ENCODE data around the gene UNC79. TPM values are rescaled to one million over a fixed set of nuclear protein-coding genes. Genes with fewer than 3 reads are reported as not detected.

Gene UNC79
- total RNA-seq, 1 donor from 2014 or later, result 2.2 TPM

DNA sequence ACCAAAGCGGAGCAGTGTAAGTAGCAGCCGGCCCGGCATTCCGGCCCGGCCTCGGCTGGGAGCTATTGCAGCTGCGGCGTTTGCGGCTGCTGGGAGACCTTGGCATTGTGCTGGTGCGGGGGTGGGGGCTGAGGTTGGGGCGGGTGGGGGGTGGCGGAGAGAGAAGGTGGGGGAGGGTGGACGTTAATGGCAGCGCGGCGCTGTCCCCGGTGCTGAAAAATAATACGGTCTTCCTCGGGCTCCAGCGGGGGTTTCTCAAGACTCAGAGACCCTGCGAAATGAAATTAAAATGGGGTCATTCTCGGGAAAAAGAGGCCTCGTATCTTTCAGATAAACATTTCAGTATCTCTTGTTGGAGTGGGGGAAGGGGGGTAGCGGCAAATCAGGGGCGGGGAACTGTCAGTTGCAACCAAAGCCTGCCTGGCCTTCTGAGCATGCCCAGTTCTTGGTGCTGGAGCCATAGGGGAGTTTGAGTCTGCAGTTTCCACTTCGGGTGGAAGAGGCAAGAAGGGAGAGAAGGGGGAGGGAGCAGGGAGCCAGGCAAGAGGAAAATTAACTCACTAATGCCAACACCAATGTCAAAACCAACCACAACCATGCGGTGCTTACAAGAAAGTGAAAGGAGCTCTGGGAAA lies 414 bp downstream of the UNC79 start:
- Mint-ChIP-seq H3K4me1 (peaks cover 6% of the 10 kb centered on the region), H3K27me3 (ENCODE audit: insufficient read depth, low read depth) (peaks cover 14% of the 10 kb centered on the region), H3K36me3 (no peaks in the 10 kb centered on the region), H3K4me3 (peak overlapping the region; percentile 92), H3K9me3 (peaks cover 7% of the 10 kb centered on the region), H3K27ac (no peak overlapping the region)
- no peak overlapping the region for H3K9ac ChIP-seq
- peak overlapping the region; percentile 91 for H2AFZ ChIP-seq (replicated peaks)
- H3F3A ChIP-seq (ENCODE audit: low read depth), result peaks cover 12% of the 10 kb centered on the region
- peak; percentile 85 for DNase-seq (ENCODE audit: low spot score)
- no peak overlapping the region for H3K27ac ChIP-seq
- no peak for TF ChIP-seq EZH2phosphoT487 (IDR thresholded peaks at IDR 0.05)
- TF ChIP-seq EZH2 (IDR thresholded peaks at IDR 0.05), result no peak
- TF ChIP-seq, protein P1, sequence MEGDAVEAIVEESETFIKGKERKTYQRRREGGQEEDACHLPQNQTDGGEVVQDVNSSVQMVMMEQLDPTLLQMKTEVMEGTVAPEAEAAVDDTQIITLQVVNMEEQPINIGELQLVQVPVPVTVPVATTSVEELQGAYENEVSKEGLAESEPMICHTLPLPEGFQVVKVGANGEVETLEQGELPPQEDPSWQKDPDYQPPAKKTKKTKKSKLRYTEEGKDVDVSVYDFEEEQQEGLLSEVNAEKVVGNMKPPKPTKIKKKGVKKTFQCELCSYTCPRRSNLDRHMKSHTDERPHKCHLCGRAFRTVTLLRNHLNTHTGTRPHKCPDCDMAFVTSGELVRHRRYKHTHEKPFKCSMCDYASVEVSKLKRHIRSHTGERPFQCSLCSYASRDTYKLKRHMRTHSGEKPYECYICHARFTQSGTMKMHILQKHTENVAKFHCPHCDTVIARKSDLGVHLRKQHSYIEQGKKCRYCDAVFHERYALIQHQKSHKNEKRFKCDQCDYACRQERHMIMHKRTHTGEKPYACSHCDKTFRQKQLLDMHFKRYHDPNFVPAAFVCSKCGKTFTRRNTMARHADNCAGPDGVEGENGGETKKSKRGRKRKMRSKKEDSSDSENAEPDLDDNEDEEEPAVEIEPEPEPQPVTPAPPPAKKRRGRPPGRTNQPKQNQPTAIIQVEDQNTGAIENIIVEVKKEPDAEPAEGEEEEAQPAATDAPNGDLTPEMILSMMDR (IDR thresholded peaks at IDR 0.05), result no peak
- peaks cover 7% of the 10 kb centered on the region for H4K20me1 ChIP-seq (ENCODE audit: low read depth)
- no peaks in the 10 kb centered on the region for H3K79me2 ChIP-seq (ENCODE audit: low read depth)
- H3K9me3 ChIP-seq (ENCODE audit: low read depth), result peaks cover 6% of the 10 kb centered on the region
- H3K36me3 ChIP-seq, result no peaks in the 10 kb centered on the region
- H3K27me3 ChIP-seq, result peaks cover 23% of the 10 kb centered on the region
- peaks cover 3% of the 10 kb centered on the region for H3K4me1 ChIP-seq
- peak overlapping the region; percentile 78 for H3K4me3 ChIP-seq
- peak overlapping the region; percentile 99 for H3K4me2 ChIP-seq

DNA sequence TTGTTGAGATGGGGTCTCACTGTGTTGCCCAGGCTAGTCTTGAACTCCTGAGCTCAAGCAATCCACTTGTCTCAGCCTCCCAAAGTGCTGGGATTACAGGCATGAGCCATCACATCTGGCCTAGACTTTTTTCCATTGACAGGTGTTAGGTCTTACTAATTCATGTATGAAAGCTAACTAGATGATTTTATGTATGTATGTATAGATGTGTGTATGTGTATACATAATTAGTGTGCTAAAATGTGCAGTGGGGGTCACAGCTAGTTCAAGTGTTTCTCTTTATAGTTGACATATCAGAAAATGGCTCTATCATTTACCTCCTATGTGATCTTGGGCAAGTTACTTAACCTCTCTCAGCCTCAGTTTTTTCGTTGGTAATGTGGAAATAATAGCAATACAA lies 23.5 kb downstream of the UNC79 start:
- Histone ChIP-seq H3K4me1 (no peaks in the 10 kb centered on the region), H3K4me2 (no peak overlapping the region), H3F3A (ENCODE audit: low read depth) (no peaks in the 10 kb centered on the region), H2AFZ (replicated peaks) (no peak overlapping the region), H3K27me3 (no peaks in the 10 kb centered on the region), H3K79me2 (ENCODE audit: low read depth) (no peaks in the 10 kb centered on the region), H3K9ac (no peak overlapping the region), H3K9me3 (ENCODE audit: low read depth) (no peaks in the 10 kb centered on the region), H4K20me1 (ENCODE audit: low read depth) (no peaks in the 10 kb centered on the region), H3K27ac (no peak overlapping the region), H3K36me3 (no peaks in the 10 kb centered on the region), H3K4me3 (no peak overlapping the region)
- Mint-ChIP-seq H3K27ac (no peak overlapping the region), H3K27me3 (ENCODE audit: insufficient read depth, low read depth) (peaks cover 2% of the 10 kb centered on the region), H3K9me3 (no peaks in the 10 kb centered on the region), H3K4me1 (no peaks in the 10 kb centered on the region), H3K36me3 (no peaks in the 10 kb centered on the region), H3K4me3 (no peak overlapping the region)
- DNase-seq (ENCODE audit: low spot score), result no peak
- TF ChIP-seq, protein P1 (IDR thresholded peaks at IDR 0.05), result no peak
- TF ChIP-seq EZH2phosphoT487 (IDR thresholded peaks at IDR 0.05), result no peak
- no peak for TF ChIP-seq EZH2 (IDR thresholded peaks at IDR 0.05)

DNA sequence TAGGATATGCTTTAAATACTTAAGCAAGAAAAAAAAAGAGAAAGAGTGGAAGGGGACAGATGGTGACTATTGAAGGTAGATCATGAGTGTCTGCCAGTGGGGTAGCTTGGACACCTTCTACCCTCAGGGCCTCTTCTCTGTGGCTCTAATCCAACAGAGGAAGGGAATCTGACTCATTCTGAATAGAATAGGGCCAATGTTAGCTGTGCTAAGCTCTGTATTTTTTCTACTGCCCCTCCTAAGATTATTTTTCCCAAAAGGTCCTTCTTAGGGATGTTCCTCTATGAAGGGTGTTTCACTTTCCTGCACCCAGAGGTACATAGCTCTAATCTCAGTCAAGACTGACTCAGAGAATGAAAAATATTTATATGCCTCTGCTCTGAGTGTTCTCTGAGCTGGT lies 25.6 kb downstream of the UNC79 start:
- Mint-ChIP-seq H3K9me3 (no peaks in the 10 kb centered on the region), H3K4me3 (no peak overlapping the region), H3K27me3 (ENCODE audit: insufficient read depth, low read depth) (peaks cover 1% of the 10 kb centered on the region), H3K4me1 (no peaks in the 10 kb centered on the region), H3K36me3 (no peaks in the 10 kb centered on the region), H3K27ac (no peak overlapping the region)
- Histone ChIP-seq H3K9me3 (ENCODE audit: low read depth) (no peaks in the 10 kb centered on the region), H2AFZ (replicated peaks) (no peak overlapping the region), H3K27ac (no peak overlapping the region), H3K9ac (no peak overlapping the region), H3K4me1 (no peaks in the 10 kb centered on the region), H4K20me1 (ENCODE audit: low read depth) (no peaks in the 10 kb centered on the region), H3K4me2 (no peak overlapping the region), H3K36me3 (no peaks in the 10 kb centered on the region), H3F3A (ENCODE audit: low read depth) (no peaks in the 10 kb centered on the region), H3K79me2 (ENCODE audit: low read depth) (no peaks in the 10 kb centered on the region), H3K27me3 (no peaks in the 10 kb centered on the region), H3K4me3 (no peak overlapping the region)
- TF ChIP-seq, protein P1 (IDR thresholded peaks at IDR 0.05), result no peak
- TF ChIP-seq EZH2phosphoT487 (IDR thresholded peaks at IDR 0.05) (no peak), EZH2 (IDR thresholded peaks at IDR 0.05) (no peak)
- no peak for DNase-seq (ENCODE audit: low spot score)
